GM12878 (cell line): Measurements from ENCODE around the gene SEC22B. TPM values are rescaled to one million over a fixed set of nuclear protein-coding genes. Genes with fewer than 3 reads are reported as not detected.

Experiments used
- ATAC-seq: fragments of 200-7000 bp; cut with Tn5 transposase; 3 replicates; pipeline ENCODE4 v1.9.1; 2020; ENCODE audit warnings: mild to moderate bottlenecking, moderate library complexity
- Bru-seq: library from RNA; stranded (reverse); fragments of 400-500 nt; gene quantifications from one replicate; lab custom pipeline; 2021; lab: Mats Ljungman, UMichigan
- BruChase-seq, 2 experiments: library from RNA; stranded (reverse); fragments of 400-500 nt; gene quantifications; one replicate each; lab custom pipeline; 2021; lab: Mats Ljungman, UMichigan
- BruUV-seq: library from RNA; stranded (reverse); fragments of 400-500 nt; replicated peaks from 2 replicates; lab custom pipeline; 2021; lab: Mats Ljungman, UMichigan
- CTCF ChIA-PET: fragments of 300-600 bp; sonication (Branson Sonifier 250); formaldehyde crosslinking; extraction: SDS; loops from one replicate; lab custom pipeline; 2021; ENCODE audit warnings: inconsistent platforms; lab: Yijun Ruan, JAX
- POLR2A ChIA-PET: fragments of 350-600 bp; formaldehyde crosslinking; extraction: SDS; loops from one replicate; lab custom pipeline; 2021; ENCODE audit warnings: inconsistent platforms; lab: Charles Lee
- RAD21 ChIA-PET: fragments of 300-600 bp; sonication (Branson Sonifier 250); formaldehyde crosslinking; loops from one replicate; lab custom pipeline; 2023; ENCODE audit warnings: antibody characterized with exemption; ENCODE audit not compliant: unreplicated experiment; lab: Charles Lee
- SMC1A ChIA-PET: fragments of 300-600 bp; sonication (Branson Sonifier 250); formaldehyde crosslinking; loops from one replicate; lab custom pipeline; 2023; ENCODE audit not compliant: unreplicated experiment, uncharacterized antibody; lab: Charles Lee
- DNase-seq: peaks from one replicate; pipeline ENCODE4 v3.0.0-alpha.2; 2011; ENCODE audit warnings: low read depth, low spot score
- FAIRE-seq: peaks from 3 replicates; lab custom pipeline; 2011; peaks lifted over from hg19 to GRCh38; lab: Jason Lieb, UNC
- H2AFZ ChIP-seq: 2 replicates; pipeline ENCODE4 v1.6.0; 2011; ENCODE audit warnings: low read depth, low read length, control low read depth; ENCODE audit not compliant: control insufficient read depth
- H3K27ac ChIP-seq: 2 replicates; pipeline ENCODE4 v1.5.1; 2011; ENCODE audit warnings: control low read depth; ENCODE audit not compliant: control insufficient read depth, insufficient read depth
- H3K27me3 ChIP-seq, 2 experiments: replicated peaks in 1 of 2; 2 replicates each; pipeline versions ENCODE4 v1.6.0 to v1.6.1; 2011; ENCODE audit warnings: low read length in 1 of 2; ENCODE audit not compliant: control insufficient read depth in 2 of 2, insufficient read depth in 2 of 2
- H3K36me3 ChIP-seq, 2 experiments: 2 replicates each; pipeline ENCODE4 v1.5.1; 2011; ENCODE audit warnings: low read length in 1 of 2; ENCODE audit not compliant: control insufficient read depth in 2 of 2, insufficient read depth in 2 of 2
- H3K4me1 ChIP-seq: 2 replicates; pipeline ENCODE4 v1.6.1; 2011; ENCODE audit warnings: mild to moderate bottlenecking, low read length, moderate library complexity, mixed read lengths; ENCODE audit not compliant: control insufficient read depth, insufficient read depth
- H3K4me2 ChIP-seq: 2 replicates; pipeline ENCODE4 v1.6.0; 2011; ENCODE audit warnings: control low read depth; ENCODE audit not compliant: control insufficient read depth, insufficient read depth
- H3K4me3 ChIP-seq: fragments of 200-600 bp; sonication (generic); 2 replicates; pipeline ENCODE4 v1.5.1; 2016
- H3K79me2 ChIP-seq: 2 replicates; pipeline ENCODE4 v1.6.0; 2011; ENCODE audit warnings: low read length; ENCODE audit not compliant: control insufficient read depth, insufficient read depth
- H3K9ac ChIP-seq: 2 replicates; pipeline ENCODE4 v1.8.0; 2011; ENCODE audit warnings: low read length, control low read depth, mixed read lengths; ENCODE audit not compliant: control insufficient read depth, insufficient read depth
- H3K9me3 ChIP-seq: replicated peaks from 3 replicates; pipeline ENCODE4 v1.5.1; 2011; ENCODE audit warnings: mild to moderate bottlenecking, low read length; ENCODE audit not compliant: control insufficient read depth, insufficient read depth
- H4K20me1 ChIP-seq: 2 replicates; pipeline ENCODE4 v1.6.0; 2011; ENCODE audit not compliant: control insufficient read depth, insufficient read depth
- ATF3 ChIP-seq: IDR thresholded peaks from 2 replicates; pipeline ENCODE4 v1.6.1; 2011; ENCODE audit warnings: low read depth, mild to moderate bottlenecking, low read length, moderate library complexity, borderline replicate concordance; ENCODE audit errors: extremely low read depth
- BCL11A ChIP-seq: IDR thresholded peaks from 2 replicates; pipeline ENCODE4 v1.6.1; 2011; ENCODE audit warnings: low read depth, low read length
- CBFB ChIP-seq: IDR thresholded peaks from 2 replicates; pipeline ENCODE4 v1.6.1; 2016; ENCODE audit warnings: antibody characterized with exemption, low read depth
- CEBPB ChIP-seq, 2 experiments: fragments of 150-350 bp in 1 of 2; IDR thresholded peaks; 2 replicates each; pipeline ENCODE4 v1.6.1; 2012 to 2014; ENCODE audit warnings: low read depth in 2 of 2, low read length in 2 of 2, borderline replicate concordance in 1 of 2, inconsistent platforms in 1 of 2
- CHD2 ChIP-seq: IDR thresholded peaks from 2 replicates; pipeline ENCODE4 v1.6.1; 2011; ENCODE audit warnings: low read depth, low read length, improper control_type of control experiment, borderline replicate concordance
- ETV6 ChIP-seq, 2 experiments: fragments of 450-650 bp in 1 of 2; IDR thresholded peaks in 1 of 2; conservative IDR thresholded peaks in 1 of 2; 2 replicates each; pipeline ENCODE4 v1.6.1; 2014; ENCODE audit warnings: antibody characterized with exemption in 1 of 2, borderline replicate concordance in 1 of 2, low read depth in 1 of 2, mild to moderate bottlenecking in 1 of 2, moderate library complexity in 1 of 2
- FOXK2 ChIP-seq: fragments of 450-650 bp; IDR thresholded peaks from 2 replicates; pipeline ENCODE4 v1.6.1; 2017; ENCODE audit warnings: mild to moderate bottlenecking, moderate library complexity
- NFYB ChIP-seq: IDR thresholded peaks from 2 replicates; pipeline ENCODE4 v1.6.1; 2011; ENCODE audit warnings: low read depth, mild to moderate bottlenecking, low read length, improper control_type of control experiment, moderate library complexity; ENCODE audit not compliant: insufficient read depth
- POLR2AphosphoS2 ChIP-seq: IDR thresholded peaks from 2 replicates; pipeline ENCODE4 v1.6.1; 2011; ENCODE audit warnings: low read depth, mild to moderate bottlenecking, low read length, improper control_type of control experiment, moderate library complexity
- SRF ChIP-seq, 2 experiments: IDR thresholded peaks; 2 replicates each; pipeline ENCODE4 v1.6.1; 2011; ENCODE audit warnings: low read depth in 2 of 2, low read length in 2 of 2, mild to moderate bottlenecking in 1 of 2, moderate library complexity in 1 of 2
- YBX1 ChIP-seq: fragments of 450-650 bp; IDR thresholded peaks from 2 replicates; pipeline ENCODE4 v1.6.1; 2016; ENCODE audit warnings: antibody characterized with exemption
- ZBED1 ChIP-seq: IDR thresholded peaks from 2 replicates; pipeline ENCODE4 v1.6.1; 2016; ENCODE audit warnings: borderline replicate concordance
- ZNF274 ChIP-seq: IDR thresholded peaks from one replicate; pipeline ENCODE4 v1.8.0; 2011; ENCODE audit not compliant: insufficient read length, insufficient read depth
- ZNF592 ChIP-seq: fragments of 450-650 bp; IDR thresholded peaks from 2 replicates; pipeline ENCODE4 v1.6.1; 2017; ENCODE audit warnings: mild to moderate bottlenecking, moderate library complexity
- WGBS: methylation state at CpG from one replicate; pipeline ENCODE4 v1.1.6; 2016; ENCODE audit warnings: low lambda C conversion rate; ENCODE audit not compliant: insufficient replicate concordance, insufficient coverage; ENCODE audit errors: missing lambda C conversion rate; 5-methylcytosine and 5-hydroxymethylcytosine counted together
- in situ Hi-C: fragments of 300-500 bp; cut with MboI; formaldehyde crosslinking; loops from 9 replicates; pipeline ENCODE4 v1.14.3; 2018; ENCODE audit warnings: mixed read lengths
- intact Hi-C: fragments of 100-400 bp; cut with micrococcal nuclease; formaldehyde crosslinking; loops from one replicate; pipeline ENCODE4 v1.14.2; 2022; ENCODE audit not compliant: unreplicated experiment
- long read RNA-seq, 2 experiments: library from polyadenylated mRNA; unstranded; transcript quantifications; one replicate each; pipeline ENCODE4 v2.0.0, GENCODE V29; 2019 to 2020
- polyA minus RNA-seq, 3 experiments: library from RNA; depleted of rRNA, polyadenylated mRNA; stranded (reverse); fragments of >200 nt; gene quantifications; 2 replicates each; pipeline ENCODE4 v1.2.3, GENCODE V29; 2011
- polyA plus RNA-seq, 11 experiments: library from polyadenylated mRNA; depleted of rRNA in 4 of 11; unstranded in 6 of 11; stranded (reverse) in 5 of 11; fragments of >200 nt; fragmentation: Nextera tagmentation in 4 of 11; fragmentation: Illumina TruSeq in 1 of 11; extraction: Ambion mirVana in 4 of 11; extraction: Trizol in 1 of 11; gene quantifications; 1 replicate in 1 of 11; 2 replicates in 10 of 11; pipeline versions ENCODE4 v1.2.1 to v1.2.3, GENCODE V29; 2011 to 2016; ENCODE audit warnings: inconsistent platforms in 2 of 11, missing spikeins in 2 of 11, low read depth in 1 of 11
- total RNA-seq, 4 experiments: library from RNA; depleted of rRNA in 3 of 4; stranded (reverse); fragments of >200 nt in 3 of 4; fragmentation: Illumina TruSeq in 1 of 4; extraction: Trizol in 1 of 4; gene quantifications; 2 replicates each; pipeline versions ENCODE4 v1.2.1 to v1.2.3, GENCODE V29; 2013 to 2021

SEC22B gene
- total RNA-seq (2013; cell fraction: nucleolus; rRNA removed): 48.9 and 55.9 TPM in 2 replicates
- total RNA-seq (2014; rRNA removed): 20.4 and 25.1 TPM in 2 replicates
- 28.0 and 29.0 TPM in 2 replicates for total RNA-seq (2014; rRNA removed; fragmentation: Illumina TruSeq; extraction: Trizol)
- 21.0 and 21.7 TPM in 2 replicates for total RNA-seq (2021)
- 15.5 TPM for polyA plus RNA-seq (2011; ENCODE audit: low read depth)
- polyA plus RNA-seq (2011; rRNA removed): 24.6 and 36.7 TPM in 2 replicates
- polyA plus RNA-seq (2011; cell fraction: cytosol; rRNA removed): 9.6 and 10.7 TPM in 2 replicates
- 15.8 and 15.9 TPM in 2 replicates for polyA plus RNA-seq (2011; cell fraction: nucleus; rRNA removed)
- 24.3 and 27.8 TPM in 2 replicates for polyA plus RNA-seq (2012)
- polyA plus RNA-seq (2014; fragmentation: Illumina TruSeq; extraction: Trizol): 30.0 and 34.0 TPM in 2 replicates
- 10 to 100 TPM; 27.4 to 36.7 TPM for polyA plus RNA-seq (2014; fragmentation: Nextera tagmentation; extraction: Ambion mirVana)
- polyA plus RNA-seq (2014; rRNA removed): 17.2 and 19.8 TPM in 2 replicates
- 10 to 100 TPM; 41.2 to 41.5 TPM for polyA plus RNA-seq (2016; fragmentation: Nextera tagmentation; extraction: Ambion mirVana)
- polyA minus RNA-seq (2011; rRNA and poly(A)+ RNA removed): 18.8 and 23.6 TPM in 2 replicates
- polyA minus RNA-seq (2011; cell fraction: cytosol; rRNA and poly(A)+ RNA removed): 6.7 and 8.1 TPM in 2 replicates
- polyA minus RNA-seq (2011; cell fraction: nucleus; rRNA and poly(A)+ RNA removed): 20.1 and 28.0 TPM in 2 replicates
- Bru-seq, nascent RNA: percentile 95 among the genes with signal in this experiment
- BruChase-seq, experiment 1, labeled RNA remaining after a 6-hour chase: percentile 95 among the genes with signal in this experiment
- BruChase-seq, experiment 2, labeled RNA remaining after a 2-hour chase: percentile 96 among the genes with signal in this experiment
- long read RNA-seq, experiment 1, full-length matches to known transcripts: 60 of 115 reads
- long read RNA-seq, experiment 1, partial matches to known transcripts: 0 of 115 reads
- long read RNA-seq, experiment 1, other reads (novel, unspliced or antisense): 55 of 115 reads
- long read RNA-seq, experiment 2, full-length matches to known transcripts: 299 of 335 reads
- long read RNA-seq, experiment 2, partial matches to known transcripts: 6 of 335 reads
- long read RNA-seq, experiment 2, other reads (novel, unspliced or antisense): 30 of 335 reads

GRCh38 chr1:120176092-120176855, at the start of gene SEC22B:
Gene SEC22B, minus strand, starts transcription at chr1:120176520. Its CDS starts 139 bp downstream, at chr1:120176381.
- CTCF ChIA-PET: no interaction called here
- intact Hi-C loops: no loop called here
- TF ChIP-seq CEBPB (IDR thresholded peaks at IDR 0.05; ENCODE audit: borderline replicate concordance in 1 of 2, low read depth in 2 of 2, low read length in 2 of 2) (no peak), ZNF592 (no peak), ATF3 (no peak), FOXK2 (peak; percentile 62), BCL11A (no peak), ETV6 (conservative IDR thresholded peaks at IDR 0.05 in 1 of 2, IDR thresholded peaks at IDR 0.05 in 1 of 2; ENCODE audit: borderline replicate concordance in 1 of 2, low read depth in 1 of 2) (peak in 1 of 2 experiments; percentile 58; a peak in 1 of 4 replicates), NFYB (no peak), CHD2 (peak; percentile 52; the same call in 1 of the 2 replicates), ZBED1 (no peak), SRF (IDR thresholded peaks at IDR 0.05; ENCODE audit: low read depth in 2 of 2, low read length in 2 of 2) (peak in 1 of 2 experiments; percentile 79; a peak in 2 of 4 replicates), YBX1 (no peak), POLR2AphosphoS2 (peak; percentile 88), ZNF274 (no peak), CBFB (0 out of 2 replicates have a peak, but pooled peaks have one; percentile 41)

More at GRCh38 chr1:120176092-120176855, at the start of gene SEC22B:
- in situ Hi-C loops: no loop called here
- peak within 1 kb of the TSS; percentile 62 for H3K4me2 ChIP-seq
- POLR2A ChIA-PET: no interaction called here
- peak; percentile 99 for ATAC-seq
- H2AFZ ChIP-seq: peak within 1 kb of the TSS; percentile 100
- FAIRE-seq: no peak
- H3K9ac ChIP-seq: peak within 1 kb of the TSS; percentile 79
- 4% methylated on average over 35 of the region's 39 CpGs for WGBS
- SMC1A ChIA-PET: interaction anchor here (1.0 to 1.4 kb wide), 3 partner anchors 226 to 520 kb away, joined by 3 read pairs; no protein-coding TSS in a partner anchor
- H3K4me3 ChIP-seq: peak within 1 kb of the TSS; percentile 98
- no peaks in the 10 kb centered on the region for H3K4me1 ChIP-seq
- H3K27ac ChIP-seq: peak within 1 kb of the TSS; percentile 78
- RAD21 ChIA-PET: no interaction called here
- no peaks in the 10 kb centered on the region for H3K36me3 ChIP-seq
- peaks cover 14% of the 10 kb centered on the region for H3K79me2 ChIP-seq
- no peaks in the 10 kb centered on the region for H3K9me3 ChIP-seq
- no peaks in the 10 kb centered on the region for H4K20me1 ChIP-seq
- BruUV-seq: no TSS peak
- DNase-seq: peak; percentile 83
- no peaks in the 10 kb centered on the region for H3K27me3 ChIP-seq
